Body of pancreas (tissue), 4 donors: ENCODE data around the gene SPHK2. TPM values are rescaled to one million over a fixed set of nuclear protein-coding genes. Genes with fewer than 3 reads are reported as not detected.

Source experiments
- ATAC-seq: fragments of 150-250 bp; one replicate; pipeline ENCODE4 v1.9.1; 2016
- DNase-seq, 4 donors: peaks; one replicate each; pipeline ENCODE4 v3.0.0-alpha.2; 2019
- H3K27ac ChIP-seq, 4 donors: fragments of 200-600 bp; sonication (generic); 1 replicate in 3 of 4; 2 replicates in 1 of 4; pipeline versions ENCODE4 v1.5.1 to v1.6.1; 2016 to 2019; ENCODE audit warnings: mild to moderate bottlenecking in 1 of 4, mixed read lengths in 1 of 4, moderate library complexity in 1 of 4
- H3K27me3 ChIP-seq, 2 donors: fragments of 200-600 bp; sonication (generic); one replicate each; pipeline ENCODE4 v1.6.0; 2016; ENCODE audit warnings: mild to moderate bottlenecking in 1 of 2
- H3K36me3 ChIP-seq, 2 donors: fragments of 200-600 bp; sonication (generic); replicated peaks in 1 of 2; 2 replicates each; pipeline ENCODE4 v1.5.1; 2016; ENCODE audit warnings: low read depth in 2 of 2; ENCODE audit not compliant: insufficient read depth in 1 of 2
- H3K4me1 ChIP-seq: fragments of 200-600 bp; sonication (generic); one replicate; pipeline ENCODE4 v1.6.0; 2016
- H3K4me3 ChIP-seq, 2 donors: fragments of 200-600 bp; sonication (generic); 1 replicate in 1 of 2; 2 replicates in 1 of 2; pipeline ENCODE4 v1.5.1; 2016 to 2019
- H3K9me3 ChIP-seq, 3 donors: fragments of 200-600 bp; sonication (generic); 1 replicate in 2 of 3; 2 replicates in 1 of 3; pipeline ENCODE4 v1.5.1; 2016
- POLR2A ChIP-seq, 3 donors: fragments of 450-650 bp; IDR thresholded peaks; one replicate each; pipeline ENCODE4 v1.6.1; 2016; ENCODE audit warnings: antibody characterized with exemption in 3 of 3, mild to moderate bottlenecking in 2 of 3
- WGBS, 2 donors: methylation state at CpG; one replicate each; pipeline ENCODE4 v1.1.5; 2017; 5-methylcytosine and 5-hydroxymethylcytosine counted together
- intact Hi-C: fragments of 100-400 bp; cut with DNase I; formaldehyde crosslinking; loops from one replicate; pipeline ENCODE4 v1.15.1; 2023
- total RNA-seq, 2 donors: library from RNA; depleted of rRNA; stranded (reverse); fragments of >200 nt; gene quantifications; one replicate each; pipeline ENCODE4 v1.1.0, GENCODE V29; 2016
- TF ChIP-seq, protein P1 (sequence below), 7 experiments: fragments of 450-650 bp in 4 of 7; fragments of 200-600 bp in 3 of 7; sonication (generic) in 3 of 7; IDR thresholded peaks; one replicate each; pipeline ENCODE4 v1.5.1; 2016 to 2019; ENCODE audit warnings: antibody characterized with exemption in 7 of 7

SPHK2 gene
- total RNA-seq, 2 donors from 2014 or later, result 8.3 to 37.6 TPM

DNA sequence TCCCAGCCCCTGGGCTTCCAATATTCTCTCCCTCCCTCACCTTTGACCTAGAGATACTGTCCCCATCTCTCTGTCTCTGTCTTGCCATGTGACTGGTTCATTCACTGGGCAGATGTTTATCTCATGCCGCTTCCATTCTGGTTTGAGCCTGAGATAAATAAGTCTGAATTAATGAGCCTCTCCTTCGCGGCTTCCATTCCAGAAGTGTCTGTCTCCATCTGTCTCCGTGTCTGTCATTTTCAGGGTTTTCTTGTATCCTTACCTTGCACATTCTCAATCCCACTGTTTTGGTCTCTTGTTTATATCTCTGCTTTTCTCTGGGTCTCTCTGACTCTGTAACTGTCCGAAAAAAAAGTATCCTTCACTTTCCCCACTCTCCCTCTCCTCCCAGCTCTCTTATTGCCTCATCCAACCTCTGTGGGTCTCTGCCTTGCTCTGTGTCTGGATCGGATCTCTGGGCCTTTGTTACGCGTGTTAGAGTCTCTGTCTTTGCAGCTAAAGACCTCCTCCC lies 4.3 kb downstream of the SPHK2 start:
- no peak overlapping the region for H3K4me3 ChIP-seq

DNA sequence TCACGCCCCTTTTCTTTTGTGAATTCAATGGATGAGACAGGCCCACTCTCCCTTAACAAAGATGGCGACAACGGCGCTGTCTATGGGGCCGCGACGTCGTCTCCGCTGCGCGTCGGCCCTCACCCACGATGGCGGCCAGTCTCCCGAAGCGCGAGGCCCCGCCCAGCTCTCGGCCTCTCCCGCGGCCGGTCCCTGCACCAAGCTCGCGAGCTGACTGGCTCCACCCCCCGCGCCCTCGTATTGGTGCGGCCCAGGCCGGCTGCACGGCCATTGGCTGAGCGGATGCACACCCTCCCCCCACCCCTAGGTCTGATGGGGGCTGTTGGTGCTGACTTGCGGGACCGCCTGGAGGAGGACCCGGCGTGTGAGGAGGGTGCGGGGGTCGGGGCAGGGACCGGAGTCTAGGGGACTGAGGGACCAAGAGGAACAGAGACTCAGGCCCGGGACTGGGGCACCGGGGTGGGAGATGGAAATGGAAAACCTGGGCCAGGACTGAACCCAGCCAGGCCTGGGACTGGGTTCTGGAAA lies 4.8 kb downstream of the SPHK2 start:
- ATAC-seq, result peak; percentile 81
- Histone ChIP-seq H3K4me3 (peak overlapping the region in 1 of 2 donors; percentile 2), H3K27me3 (no peaks in the 10 kb centered on the region), H3K9me3 (no peaks in the 10 kb centered on the region), H3K4me1 (peaks cover 26% of the 10 kb centered on the region), H3K27ac (peak overlapping the region; percentile 47 to 81 (median 78)), H3K36me3 (no peaks in the 10 kb centered on the region)
- WGBS, 2 donors, result 1% methylated on average over 32 to 36 of the region's 40 CpGs
- DNase-seq, result peak; percentile 97 to 99 (median 98)
- peak in 1 of 3 donors; percentile 22 for TF ChIP-seq POLR2A (IDR thresholded peaks at IDR 0.05)
- TF ChIP-seq, protein P1, sequence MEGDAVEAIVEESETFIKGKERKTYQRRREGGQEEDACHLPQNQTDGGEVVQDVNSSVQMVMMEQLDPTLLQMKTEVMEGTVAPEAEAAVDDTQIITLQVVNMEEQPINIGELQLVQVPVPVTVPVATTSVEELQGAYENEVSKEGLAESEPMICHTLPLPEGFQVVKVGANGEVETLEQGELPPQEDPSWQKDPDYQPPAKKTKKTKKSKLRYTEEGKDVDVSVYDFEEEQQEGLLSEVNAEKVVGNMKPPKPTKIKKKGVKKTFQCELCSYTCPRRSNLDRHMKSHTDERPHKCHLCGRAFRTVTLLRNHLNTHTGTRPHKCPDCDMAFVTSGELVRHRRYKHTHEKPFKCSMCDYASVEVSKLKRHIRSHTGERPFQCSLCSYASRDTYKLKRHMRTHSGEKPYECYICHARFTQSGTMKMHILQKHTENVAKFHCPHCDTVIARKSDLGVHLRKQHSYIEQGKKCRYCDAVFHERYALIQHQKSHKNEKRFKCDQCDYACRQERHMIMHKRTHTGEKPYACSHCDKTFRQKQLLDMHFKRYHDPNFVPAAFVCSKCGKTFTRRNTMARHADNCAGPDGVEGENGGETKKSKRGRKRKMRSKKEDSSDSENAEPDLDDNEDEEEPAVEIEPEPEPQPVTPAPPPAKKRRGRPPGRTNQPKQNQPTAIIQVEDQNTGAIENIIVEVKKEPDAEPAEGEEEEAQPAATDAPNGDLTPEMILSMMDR (IDR thresholded peaks at IDR 0.05), result no peak
- intact Hi-C loops, result no loop called here

More for the DNA sequence above, 4.3 kb downstream of the SPHK2 start:
- intact Hi-C loops, result no loop called here
- DNase-seq, result no peak
- Histone ChIP-seq H3K9me3 (no peaks in the 10 kb centered on the region), H3K4me1 (peaks cover 26% of the 10 kb centered on the region), H3K36me3 (no peaks in the 10 kb centered on the region), H3K27me3 (no peaks in the 10 kb centered on the region), H3K27ac (peak overlapping the region; percentile 2 to 81 (median 78))
- 27 to 30% methylated on average over 8 of the region's 8 CpGs for WGBS, 2 donors
- no peak for TF ChIP-seq POLR2A (IDR thresholded peaks at IDR 0.05)
- TF ChIP-seq, protein P1 (IDR thresholded peaks at IDR 0.05), result no peak
- ATAC-seq, result no peak

DNA sequence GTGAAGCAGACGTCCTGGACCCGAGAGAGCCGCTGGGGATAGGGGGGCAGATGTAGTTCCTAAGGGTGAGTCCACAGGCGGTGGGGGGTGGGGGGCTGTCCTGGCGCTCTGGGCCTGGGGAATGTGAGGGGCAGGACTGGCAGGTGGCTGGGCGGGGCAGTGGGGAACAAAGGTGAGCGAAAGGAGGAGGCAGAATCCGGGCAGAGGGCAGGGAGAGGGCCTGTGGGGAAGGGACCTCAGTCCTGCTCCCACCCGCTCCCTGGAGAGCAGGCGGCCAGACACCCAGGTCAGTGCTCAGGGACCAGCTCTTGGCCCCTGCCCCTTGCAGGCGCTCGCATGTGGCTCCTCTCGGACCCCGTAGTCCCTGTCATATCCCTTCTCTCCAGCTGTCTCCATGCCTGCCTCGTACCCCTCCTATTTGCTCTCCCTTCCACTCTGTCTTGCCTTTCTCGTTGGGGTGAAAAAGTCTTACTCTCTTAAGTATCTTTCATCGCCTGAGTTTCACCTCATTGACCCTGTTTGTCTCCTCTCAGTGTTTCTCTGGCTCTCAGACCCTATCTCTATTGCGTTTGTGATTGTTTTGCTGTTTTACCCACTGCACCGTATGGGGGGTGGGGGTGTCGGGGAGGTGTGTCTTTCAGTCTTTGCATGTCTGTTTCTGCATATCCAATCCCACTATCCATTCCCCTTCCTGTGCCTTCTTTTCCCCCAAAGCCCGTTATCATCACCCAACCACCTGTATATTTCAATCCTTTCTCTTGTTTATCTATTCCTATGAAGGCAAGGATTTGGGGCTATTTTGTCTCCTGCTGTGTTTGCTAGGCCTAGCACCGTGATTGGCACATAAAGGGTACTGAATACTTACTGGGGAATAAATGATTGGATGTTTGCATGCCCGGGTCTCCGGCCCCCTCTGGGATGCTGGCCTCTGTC lies 5.8 kb downstream of the SPHK2 start:
- Histone ChIP-seq H3K27ac (peak overlapping the region; percentile 47 to 81 (median 78)), H3K9me3 (no peaks in the 10 kb centered on the region), H3K4me1 (peaks cover 23% of the 10 kb centered on the region), H3K36me3 (no peaks in the 10 kb centered on the region), H3K27me3 (no peaks in the 10 kb centered on the region), H3K4me3 (no peak overlapping the region)
- no peak for DNase-seq
- TF ChIP-seq POLR2A (IDR thresholded peaks at IDR 0.05), result no peak
- TF ChIP-seq, protein P1 (IDR thresholded peaks at IDR 0.05), result no peak
- intact Hi-C loops, result no loop called here
- ATAC-seq, result no peak
- WGBS, 2 donors, result 54 to 60% methylated on average over 24 of the region's 24 CpGs

DNA sequence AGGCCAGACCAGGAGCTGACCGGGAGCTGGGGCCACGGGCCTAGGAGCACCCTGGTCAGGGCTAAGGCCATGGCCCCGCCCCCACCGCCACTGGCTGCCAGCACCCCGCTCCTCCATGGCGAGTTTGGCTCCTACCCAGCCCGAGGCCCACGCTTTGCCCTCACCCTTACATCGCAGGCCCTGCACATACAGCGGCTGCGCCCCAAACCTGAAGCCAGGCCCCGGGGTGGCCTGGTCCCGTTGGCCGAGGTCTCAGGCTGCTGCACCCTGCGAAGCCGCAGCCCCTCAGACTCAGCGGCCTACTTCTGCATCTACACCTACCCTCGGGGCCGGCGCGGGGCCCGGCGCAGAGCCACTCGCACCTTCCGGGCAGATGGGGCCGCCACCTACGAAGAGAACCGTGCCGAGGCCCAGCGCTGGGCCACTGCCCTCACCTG lies 6.6 kb downstream of the SPHK2 start:
- WGBS, 2 donors, result 91 to 92% methylated on average over 22 to 30 of the region's 30 CpGs
- H3K36me3 ChIP-seq, result no peaks in the 10 kb centered on the region
- TF ChIP-seq, protein P1 (IDR thresholded peaks at IDR 0.05), result no peak
- TF ChIP-seq POLR2A (IDR thresholded peaks at IDR 0.05), result no peak
- no peak overlapping the region for H3K27ac ChIP-seq
- intact Hi-C loops, result no loop called here
- ATAC-seq (no peak), DNase-seq (no peak)
- H3K4me1 ChIP-seq, result peaks cover 29% of the 10 kb centered on the region
- H3K27me3 ChIP-seq, result no peaks in the 10 kb centered on the region
- no peak overlapping the region for H3K4me3 ChIP-seq
- no peaks in the 10 kb centered on the region for H3K9me3 ChIP-seq
